GM18907 (cell line): ENCODE results near the gene PCDH9.

Source experiments
- ATAC-seq: cut with Tn5 transposase; IDR thresholded peaks from one replicate; pipeline ENCODE4 v1.9.1; 2021; ENCODE audit warnings: mild to moderate bottlenecking, moderate library complexity; ENCODE audit not compliant: unreplicated experiment

Gene PCDH9

GRCh38 chr13:66430269-66430668 lies 799.9 kb downstream of the PCDH9 start:
- ATAC-seq, result no peak

GRCh38 chr13:66429156-66429555 lies 801.0 kb downstream of the PCDH9 start:
- no peak for ATAC-seq

GRCh38 chr13:66427458-66427861 lies 802.7 kb downstream of the PCDH9 start:
- ATAC-seq, result no peak

- no peak for ATAC-seq
Observed at GRCh38 chr13:66425741-66426140, 804.4 kb downstream of the PCDH9 start.

GRCh38 chr13:66424422-66424821 lies 805.7 kb downstream of the PCDH9 start:
- no peak for ATAC-seq

- no peak for ATAC-seq
Observed at GRCh38 chr13:66415444-66415843, 814.7 kb downstream of the PCDH9 start.

- ATAC-seq, result no peak
Observed at GRCh38 chr13:66414066-66414800, 815.9 kb downstream of the PCDH9 start.

GRCh38 chr13:66410314-66410713 lies 819.8 kb downstream of the PCDH9 start:
- ATAC-seq, result no peak

- ATAC-seq, result no peak
Observed at GRCh38 chr13:66409542-66409941, 820.6 kb downstream of the PCDH9 start.

GRCh38 chr13:66407128-66407527 lies 823.0 kb downstream of the PCDH9 start:
- ATAC-seq, result no peak

- ATAC-seq, result no peak
Observed at GRCh38 chr13:66405908-66406802, 824.0 kb downstream of the PCDH9 start.

GRCh38 chr13:66402546-66402945 lies 827.6 kb downstream of the PCDH9 start:
- ATAC-seq, result no peak

GRCh38 chr13:66402066-66402465 lies 828.1 kb downstream of the PCDH9 start:
- ATAC-seq, result no peak

- ATAC-seq, result no peak
Observed at GRCh38 chr13:66400292-66400691, 829.8 kb downstream of the PCDH9 start.

- ATAC-seq, result no peak
Observed at GRCh38 chr13:66399873-66400272, 830.3 kb downstream of the PCDH9 start.

- ATAC-seq, result no peak
Observed at GRCh38 chr13:66397133-66397532, 833.0 kb downstream of the PCDH9 start.

GRCh38 chr13:66391322-66391721 lies 838.8 kb downstream of the PCDH9 start:
- no peak for ATAC-seq

GRCh38 chr13:66378894-66379293 lies 851.2 kb downstream of the PCDH9 start:
- ATAC-seq, result no peak

- no peak for ATAC-seq
Observed at GRCh38 chr13:66377569-66377968, 852.6 kb downstream of the PCDH9 start.

GRCh38 chr13:66375756-66376155 lies 854.4 kb downstream of the PCDH9 start:
- ATAC-seq, result no peak

- no peak for ATAC-seq
Observed at GRCh38 chr13:66369666-66370065, 860.5 kb downstream of the PCDH9 start.

- ATAC-seq, result no peak
Observed at GRCh38 chr13:66367356-66367755, 862.8 kb downstream of the PCDH9 start.
